Ascending aorta (tissue), 2 donors: Measurements from ENCODE around the gene C11orf91. TPM values are rescaled to one million over a fixed set of nuclear protein-coding genes. Genes with fewer than 3 reads are reported as not detected.
"Not testable (repeated sequence)": the region's sequence is repeated elsewhere in the genome, so short reads cannot be mapped to it uniquely, and the experiment has no call there.

Source experiments
- DNase-seq, 2 donors: peaks; one replicate each; pipeline ENCODE4 v3.0.0-alpha.2; 2019; ENCODE audit warnings: low spot score in 2 of 2
- H3K27ac ChIP-seq, 2 donors: fragments of 200-600 bp; sonication (generic); one replicate each; pipeline ENCODE4 v1.5.1; 2016 to 2017; ENCODE audit warnings: mild to moderate bottlenecking in 1 of 2
- H3K27me3 ChIP-seq: fragments of 200-600 bp; sonication (generic); one replicate; pipeline ENCODE4 v1.5.1; 2017
- H3K36me3 ChIP-seq, 2 donors: fragments of 200-600 bp; sonication (generic); one replicate each; pipeline ENCODE4 v1.5.1; 2016
- H3K4me1 ChIP-seq, 2 donors: fragments of 200-600 bp; sonication (generic); one replicate each; pipeline ENCODE4 v1.5.1; 2016 to 2017; ENCODE audit warnings: mild to moderate bottlenecking in 1 of 2
- H3K4me3 ChIP-seq, 2 donors: fragments of 200-600 bp; sonication (generic); one replicate each; pipeline ENCODE4 v1.5.1; 2016 to 2017; ENCODE audit warnings: mild to moderate bottlenecking in 1 of 2
- H3K9me3 ChIP-seq, 2 donors: fragments of 200-600 bp; sonication (generic); one replicate each; pipeline ENCODE4 v1.5.1; 2016
- intact Hi-C: fragments of 100-400 bp; cut with DNase I; formaldehyde crosslinking; loops from one replicate; pipeline ENCODE4 v1.15.1; 2023
- total RNA-seq: library from RNA; depleted of rRNA; stranded (reverse); fragments of >200 nt; gene quantifications from one replicate; pipeline ENCODE4 v1.1.0, GENCODE V29; 2016
- TF ChIP-seq, protein P1 (sequence below), 3 experiments: fragments of 200-600 bp in 2 of 3; fragments of 450-650 bp in 1 of 3; sonication (generic) in 2 of 3; IDR thresholded peaks; one replicate each; pipeline ENCODE4 v1.5.1; 2016 to 2019; ENCODE audit warnings: antibody characterized with exemption in 3 of 3, mild to moderate bottlenecking in 1 of 3, moderate library complexity in 1 of 3

Gene C11orf91
- total RNA-seq, 1 donor from 2014 or later, result not detected

DNA sequence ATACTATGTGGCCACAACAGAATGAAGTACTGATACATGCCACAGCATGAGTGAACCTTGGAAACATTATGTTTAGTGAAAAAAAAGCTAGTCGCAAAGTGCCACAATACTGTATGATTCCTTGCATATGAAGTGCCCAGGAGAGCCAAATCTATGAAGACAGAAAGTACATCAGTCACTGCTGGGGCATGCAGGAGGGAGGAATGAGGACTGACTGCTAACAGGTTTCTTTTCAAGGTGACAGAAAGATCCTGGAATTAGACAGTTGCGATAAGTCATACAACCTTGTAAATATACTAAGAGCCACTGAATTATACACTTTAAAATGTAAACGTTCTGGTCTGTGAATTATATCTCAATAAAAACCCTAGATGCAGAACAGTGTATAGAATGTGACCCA lies 11.8 kb upstream of the C11orf91 start:
- no peak for DNase-seq
- Histone ChIP-seq H3K4me1 (no peaks in the 10 kb centered on the region), H3K27me3 (no peaks in the 10 kb centered on the region), H3K4me3 (no peak overlapping the region), H3K9me3 (no peaks in the 10 kb centered on the region), H3K36me3 (peaks cover 70 to 77% of the 10 kb centered on the region in 2 donors), H3K27ac (no peak overlapping the region)
- intact Hi-C loops, result no loop called here
- TF ChIP-seq, protein P1, sequence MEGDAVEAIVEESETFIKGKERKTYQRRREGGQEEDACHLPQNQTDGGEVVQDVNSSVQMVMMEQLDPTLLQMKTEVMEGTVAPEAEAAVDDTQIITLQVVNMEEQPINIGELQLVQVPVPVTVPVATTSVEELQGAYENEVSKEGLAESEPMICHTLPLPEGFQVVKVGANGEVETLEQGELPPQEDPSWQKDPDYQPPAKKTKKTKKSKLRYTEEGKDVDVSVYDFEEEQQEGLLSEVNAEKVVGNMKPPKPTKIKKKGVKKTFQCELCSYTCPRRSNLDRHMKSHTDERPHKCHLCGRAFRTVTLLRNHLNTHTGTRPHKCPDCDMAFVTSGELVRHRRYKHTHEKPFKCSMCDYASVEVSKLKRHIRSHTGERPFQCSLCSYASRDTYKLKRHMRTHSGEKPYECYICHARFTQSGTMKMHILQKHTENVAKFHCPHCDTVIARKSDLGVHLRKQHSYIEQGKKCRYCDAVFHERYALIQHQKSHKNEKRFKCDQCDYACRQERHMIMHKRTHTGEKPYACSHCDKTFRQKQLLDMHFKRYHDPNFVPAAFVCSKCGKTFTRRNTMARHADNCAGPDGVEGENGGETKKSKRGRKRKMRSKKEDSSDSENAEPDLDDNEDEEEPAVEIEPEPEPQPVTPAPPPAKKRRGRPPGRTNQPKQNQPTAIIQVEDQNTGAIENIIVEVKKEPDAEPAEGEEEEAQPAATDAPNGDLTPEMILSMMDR (IDR thresholded peaks at IDR 0.05), result no peak

DNA sequence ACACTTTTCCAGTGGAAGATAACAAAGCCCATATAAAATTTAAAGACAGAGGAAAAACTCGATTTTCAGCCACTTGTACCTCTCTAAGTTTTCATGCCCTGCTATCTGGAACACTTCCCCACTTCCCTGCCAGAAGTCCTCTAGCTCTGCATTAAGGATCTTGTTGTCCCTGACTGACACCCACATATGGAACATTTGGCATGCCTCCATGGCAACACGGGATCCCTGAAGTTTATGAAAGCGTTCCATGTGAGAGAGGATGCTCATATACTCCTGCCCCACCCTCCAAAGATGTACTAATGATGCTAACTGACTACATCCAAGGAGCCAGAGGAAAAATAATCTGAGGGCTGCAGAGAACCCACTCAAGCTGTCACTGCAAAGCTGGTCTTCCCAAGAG lies 8.8 kb upstream of the C11orf91 start:
- TF ChIP-seq, protein P1 (IDR thresholded peaks at IDR 0.05), result no peak
- Histone ChIP-seq H3K4me1 (no peaks in the 10 kb centered on the region), H3K27me3 (no peaks in the 10 kb centered on the region), H3K27ac (no peak overlapping the region), H3K36me3 (peaks cover 52 to 79% of the 10 kb centered on the region in 2 donors), H3K9me3 (no peaks in the 10 kb centered on the region), H3K4me3 (no peak overlapping the region)
- DNase-seq, result no peak
- intact Hi-C loops, result no loop called here

DNA sequence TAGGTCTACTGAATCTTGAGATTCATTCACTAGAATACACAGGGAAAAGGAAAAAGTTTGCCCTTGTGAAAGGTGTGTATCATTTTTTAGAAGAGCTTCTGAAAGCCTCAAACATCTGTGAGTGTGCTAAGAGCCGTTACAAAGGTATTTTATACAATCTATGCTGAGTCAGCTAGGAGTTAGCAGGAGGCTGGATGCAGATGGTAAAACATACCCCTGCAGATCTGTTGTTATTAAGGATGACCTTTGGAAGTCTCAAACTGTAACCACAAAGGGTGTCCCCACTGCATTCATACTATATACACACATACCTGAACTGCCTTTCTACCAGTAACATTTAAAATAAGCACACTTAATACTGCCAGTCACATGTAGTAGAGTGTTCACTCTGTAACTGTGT lies 8.4 kb upstream of the C11orf91 start:
- Histone ChIP-seq H3K36me3 (peaks cover 50 to 75% of the 10 kb centered on the region in 2 donors), H3K27ac (no peak overlapping the region), H3K4me1 (no peaks in the 10 kb centered on the region), H3K27me3 (no peaks in the 10 kb centered on the region), H3K4me3 (no peak overlapping the region), H3K9me3 (no peaks in the 10 kb centered on the region)
- DNase-seq, result no peak
- intact Hi-C loops, result no loop called here
- TF ChIP-seq, protein P1 (IDR thresholded peaks at IDR 0.05), result no peak

DNA sequence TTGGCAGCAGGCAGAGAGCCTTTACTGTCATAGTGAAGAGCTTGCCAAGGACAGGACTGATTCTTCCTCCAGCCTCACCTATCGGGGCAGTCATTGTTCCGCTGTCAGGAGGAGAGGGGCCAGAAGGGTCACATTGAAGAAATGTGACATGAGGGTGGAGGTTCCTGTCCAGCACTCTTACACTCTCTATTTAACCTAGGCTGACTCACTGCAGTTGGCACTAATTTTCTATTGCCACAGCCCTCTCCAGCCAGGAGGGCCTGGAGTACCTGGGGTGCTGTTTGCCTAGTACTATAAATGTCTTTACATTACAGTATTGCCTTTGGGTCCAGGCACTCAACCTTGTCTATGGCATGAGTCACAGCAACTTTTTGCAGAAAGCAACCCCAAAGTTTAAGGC lies 7.2 kb upstream of the C11orf91 start:
- H3K36me3 ChIP-seq, result peaks cover 40 to 67% of the 10 kb centered on the region in 2 donors
- H3K9me3 ChIP-seq, H3K27me3 ChIP-seq, H3K27ac ChIP-seq, H3K4me1 ChIP-seq, H3K4me3 ChIP-seq, DNase-seq, intact Hi-C loops: not testable (repeated sequence)

DNA sequence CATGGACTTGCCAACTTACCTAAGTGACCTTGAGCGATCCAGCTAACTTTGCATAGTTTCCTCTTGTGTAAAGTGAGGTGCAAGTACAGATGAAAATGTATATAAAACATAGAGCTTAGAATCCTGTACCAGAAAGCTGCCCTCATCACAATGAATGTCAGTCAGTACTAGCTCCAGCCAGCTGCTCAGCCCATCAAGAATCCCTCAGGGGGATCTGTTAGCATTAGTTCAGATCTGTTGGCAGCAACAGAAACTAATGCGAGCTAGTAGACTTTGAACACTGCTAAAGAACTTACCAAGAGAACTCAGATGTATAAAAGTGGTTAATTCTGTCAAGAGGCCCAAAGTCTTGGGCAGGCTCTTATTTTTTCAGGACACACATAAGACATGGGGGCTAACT lies 6.3 kb upstream of the C11orf91 start:
- Histone ChIP-seq H3K36me3 (peaks cover 34 to 59% of the 10 kb centered on the region in 2 donors), H3K27ac (peak overlapping the region in 1 of 2 donors; percentile 52), H3K4me3 (no peak overlapping the region), H3K4me1 (peaks cover 0 to 1% of the 10 kb centered on the region in 2 donors), H3K27me3 (no peaks in the 10 kb centered on the region), H3K9me3 (no peaks in the 10 kb centered on the region)
- no peak for DNase-seq
- intact Hi-C loops, result no loop called here
- TF ChIP-seq, protein P1 (IDR thresholded peaks at IDR 0.05), result no peak

DNA sequence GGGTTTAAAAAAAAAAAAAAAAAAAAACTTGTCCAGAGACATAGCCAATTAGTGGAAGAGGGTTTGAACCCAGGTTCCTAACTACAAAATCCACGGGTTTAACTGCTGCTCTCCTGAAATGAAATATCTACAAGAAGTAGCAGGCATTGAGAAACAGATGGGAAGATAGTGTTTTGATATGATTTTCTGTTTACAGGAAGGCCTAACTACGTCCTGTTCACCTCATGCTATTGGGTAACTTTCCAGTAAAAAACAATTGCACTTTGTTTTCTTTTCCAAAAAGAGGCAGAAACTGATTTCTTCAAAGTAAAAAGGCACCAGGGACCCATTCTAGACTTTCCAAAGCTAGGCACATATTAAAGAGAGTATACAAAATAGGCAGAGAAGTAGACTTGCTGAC lies 5.9 kb upstream of the C11orf91 start:
- intact Hi-C loops, result no loop called here
- Histone ChIP-seq H3K36me3 (peaks cover 31 to 54% of the 10 kb centered on the region in 2 donors), H3K4me1 (peaks cover 0 to 5% of the 10 kb centered on the region in 2 donors)

More for the DNA sequence above, 5.9 kb upstream of the C11orf91 start:
- H3K27me3 ChIP-seq, result no peaks in the 10 kb centered on the region
- no peaks in the 10 kb centered on the region for H3K9me3 ChIP-seq
- peak overlapping the region in 1 of 2 donors; percentile 52 for H3K27ac ChIP-seq
- DNase-seq, result no peak
- TF ChIP-seq, protein P1 (IDR thresholded peaks at IDR 0.05), result no peak
- no peak overlapping the region for H3K4me3 ChIP-seq
